HepG2 (cell line): ENCODE results near the gene MAPK11.

ENCODE experiments used
- CTCF ChIP-seq: sonication (generic); formaldehyde crosslinking; IDR thresholded peaks from 2 replicates; pipeline ENCODE4 v1.5.0; 2020; ENCODE audit warnings: mild to moderate bottlenecking, missing genetic modification reagents, moderate library complexity
- KDM2A ChIP-seq: sonication (generic); formaldehyde crosslinking; IDR thresholded peaks from 2 replicates; pipeline ENCODE4 v1.4.0; 2020; ENCODE audit warnings: low read depth, missing genetic modification reagents, borderline replicate concordance
- ZNF589 ChIP-seq: sonication (generic); formaldehyde crosslinking; conservative IDR thresholded peaks from 2 replicates; pipeline ENCODE4 v1.8.0; 2022; ENCODE audit warnings: mild to moderate bottlenecking, moderate library complexity, missing genetic modification reagents

- TF ChIP-seq ZNF589 (CRISPR knock-in tag), result no peak
- TF ChIP-seq CTCF (CRISPR knock-in tag), result no peak
- TF ChIP-seq KDM2A, result 0 out of 2 replicates have a peak, but pooled peaks have one; percentile 21
Measured at GRCh38 chr22:50314455-50315288, 44.5 kb upstream of the MAPK11 start.
